GM12892 (cell line): ENCODE results near the gene ZNF792.

ENCODE experiments used
- POLR2A ChIP-seq: IDR thresholded peaks from 2 replicates; pipeline ENCODE4 v1.6.1; 2011; ENCODE audit warnings: low read depth, low read length, control low read depth
- POLR2AphosphoS5 ChIP-seq: IDR thresholded peaks from 2 replicates; pipeline ENCODE4 v1.6.1; 2011; ENCODE audit warnings: low read depth, low read length, control low read depth
- TAF1 ChIP-seq: IDR thresholded peaks from 2 replicates; pipeline ENCODE4 v1.6.1; 2011; ENCODE audit warnings: low read depth, mild to moderate bottlenecking, control low read depth, low read length, borderline replicate concordance

DNA sequence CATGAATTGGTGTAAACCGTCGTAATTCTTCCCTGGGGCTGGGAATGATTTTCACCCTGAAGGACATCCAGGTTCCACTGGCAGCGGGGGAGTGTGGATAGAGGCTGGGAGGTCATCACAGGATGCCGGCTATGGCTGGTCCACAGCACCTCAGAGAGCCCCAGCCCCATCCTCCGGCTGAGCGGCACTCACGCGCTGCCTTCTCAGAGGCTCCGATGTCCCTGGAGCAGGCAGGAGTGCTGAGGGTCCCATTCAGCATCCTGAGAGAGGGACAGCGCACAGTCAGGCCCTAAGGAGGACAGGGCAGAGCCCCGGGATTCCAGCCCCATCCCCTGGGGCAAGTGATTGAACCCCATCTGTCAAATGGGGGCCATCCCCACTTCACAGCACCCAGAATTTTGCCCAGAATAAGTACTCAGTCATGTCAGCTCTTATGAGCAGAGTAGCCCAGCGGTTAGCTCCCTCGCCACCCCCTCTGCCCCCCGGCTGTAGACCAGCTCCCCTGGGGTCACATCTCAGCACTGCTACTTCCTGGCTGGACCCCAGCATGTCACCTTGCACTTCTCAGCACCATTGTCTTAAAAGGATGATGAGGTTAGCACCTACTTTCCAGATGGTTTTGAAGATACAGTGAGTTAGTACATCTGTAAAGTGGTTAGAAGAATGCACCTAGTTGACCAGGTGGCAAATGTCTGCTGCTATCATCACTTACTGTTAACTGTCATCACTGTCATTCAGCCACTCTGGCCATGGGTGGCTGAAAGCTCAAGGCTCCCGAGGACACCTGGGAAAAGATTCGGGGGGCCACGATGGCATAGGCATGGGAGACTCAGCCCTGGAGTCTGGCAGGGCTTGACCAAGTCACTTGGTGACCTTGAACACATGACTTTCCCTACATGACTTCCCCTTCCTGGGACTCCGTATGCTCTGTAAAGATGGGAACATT is 48.0 kb upstream of the ZNF792 start:
- TF ChIP-seq POLR2AphosphoS5 (no peak), POLR2A (no peak), TAF1 (no peak)
